GM23338 (cell line): ENCODE measurements around the gene FGF3. TPM values are rescaled to one million over a fixed set of nuclear protein-coding genes. Genes with fewer than 3 reads are reported as not detected.

Experiments used
- ATAC-seq: fragments of 200-7000 bp; cut with Tn5 transposase; 3 replicates; pipeline ENCODE4 v1.9.1; 2020
- DNase-seq: peaks from one replicate; pipeline ENCODE4 v3.0.0-alpha.2; 2015; ENCODE audit warnings: low spot score
- H2AFZ ChIP-seq: fragments of 200-600 bp; sonication (generic); 2 replicates; pipeline ENCODE4 v1.8.0; 2016; ENCODE audit warnings: antibody characterized with exemption, mild to moderate bottlenecking, moderate library complexity
- H3F3A ChIP-seq: fragments of 200-600 bp; sonication (generic); replicated peaks from 2 replicates; pipeline ENCODE4 v1.8.0; 2017; ENCODE audit warnings: antibody characterized with exemption, mixed run types, low read depth
- H3K27ac ChIP-seq: fragments of 200-600 bp; sonication (generic); 2 replicates; pipeline ENCODE4 v1.6.1; 2016; ENCODE audit warnings: low read depth
- H3K27me3 ChIP-seq: fragments of 200-600 bp; sonication (generic); 2 replicates; pipeline ENCODE4 v1.8.0; 2016; ENCODE audit warnings: mild to moderate bottlenecking, mixed run types, moderate library complexity; ENCODE audit not compliant: insufficient read depth
- H3K36me3 ChIP-seq: fragments of 200-600 bp; sonication (generic); 2 replicates; pipeline ENCODE4 v1.8.0; 2016; ENCODE audit warnings: mild to moderate bottlenecking; ENCODE audit not compliant: insufficient read depth
- H3K4me1 ChIP-seq: fragments of 200-600 bp; sonication (generic); 2 replicates; pipeline ENCODE4 v1.8.0; 2016; ENCODE audit warnings: mild to moderate bottlenecking, moderate library complexity; ENCODE audit not compliant: insufficient read depth
- H3K4me2 ChIP-seq: fragments of 200-600 bp; sonication (generic); 2 replicates; pipeline ENCODE4 v1.7.1; 2017; ENCODE audit warnings: mixed run types
- H3K4me3 ChIP-seq: fragments of 200-600 bp; sonication (generic); 2 replicates; pipeline ENCODE4 v1.6.1; 2016; ENCODE audit warnings: mixed run types
- H3K79me2 ChIP-seq: fragments of 200-600 bp; sonication (generic); replicated peaks from 2 replicates; pipeline ENCODE4 v1.8.0; 2017; ENCODE audit warnings: mild to moderate bottlenecking; ENCODE audit not compliant: insufficient read depth
- H3K9me2 ChIP-seq: fragments of 200-600 bp; sonication (generic); 2 replicates; pipeline ENCODE4 v1.8.0; 2017; ENCODE audit not compliant: insufficient read depth
- H4K20me1 ChIP-seq: fragments of 200-600 bp; sonication (generic); replicated peaks from 2 replicates; pipeline ENCODE4 v1.8.0; 2017; ENCODE audit warnings: mild to moderate bottlenecking; ENCODE audit not compliant: insufficient read depth
- H3K27ac Mint-ChIP-seq: 2 replicates; pipeline ENCODE4 v1.8.0; 2020; ENCODE audit warnings: inconsistent platforms, mild to moderate bottlenecking, moderate library complexity, mixed read lengths
- H3K27me3 Mint-ChIP-seq: 3 replicates; pipeline ENCODE4 v1.8.0; 2022; ENCODE audit warnings: low read depth, mild to moderate bottlenecking, moderate library complexity, mixed read lengths, inconsistent platforms; ENCODE audit not compliant: insufficient read depth, poor library complexity
- H3K36me3 Mint-ChIP-seq: 3 replicates; pipeline ENCODE4 v1.8.0; 2021; ENCODE audit warnings: low read depth, mild to moderate bottlenecking, inconsistent platforms, moderate library complexity, mixed read lengths
- H3K4me1 Mint-ChIP-seq: 3 replicates; pipeline ENCODE4 v1.8.0; 2020; ENCODE audit warnings: mild to moderate bottlenecking, inconsistent platforms, mixed read lengths
- H3K4me3 Mint-ChIP-seq: 3 replicates; pipeline ENCODE4 v1.8.0; 2021; ENCODE audit warnings: moderate library complexity, mild to moderate bottlenecking, inconsistent platforms, mixed read lengths
- H3K9me3 Mint-ChIP-seq: 3 replicates; pipeline ENCODE4 v1.8.0; 2020; ENCODE audit warnings: moderate library complexity, mild to moderate bottlenecking, inconsistent platforms, mixed read lengths
- EZH2 ChIP-seq: fragments of 200-600 bp; sonication (generic); IDR thresholded peaks from one replicate; pipeline ENCODE4 v1.8.0; 2017; ENCODE audit warnings: antibody characterized with exemption, mild to moderate bottlenecking, low read depth; ENCODE audit not compliant: unreplicated experiment
- EZH2phosphoT487 ChIP-seq: fragments of 200-600 bp; sonication (generic); IDR thresholded peaks from one replicate; pipeline ENCODE4 v1.8.1; 2018; ENCODE audit warnings: antibody characterized with exemption; ENCODE audit not compliant: unreplicated experiment
- JUNB ChIP-seq: IDR thresholded peaks from one replicate; pipeline ENCODE4 v1.6.1; 2016; ENCODE audit warnings: antibody characterized with exemption; ENCODE audit not compliant: unreplicated experiment
- NANOG ChIP-seq: IDR thresholded peaks from 2 replicates; pipeline ENCODE4 v1.6.1; 2016; ENCODE audit warnings: antibody characterized with exemption, borderline replicate concordance
- POLR2AphosphoS5 ChIP-seq: IDR thresholded peaks from 2 replicates; pipeline ENCODE4 v1.6.1; 2016; ENCODE audit warnings: antibody characterized with exemption, low read depth
- STAT1 ChIP-seq: IDR thresholded peaks from one replicate; pipeline ENCODE4 v1.6.1; 2016; ENCODE audit warnings: antibody characterized with exemption; ENCODE audit not compliant: unreplicated experiment
- ZNF331 ChIP-seq: fragments of 250-450 bp; sonication (Bioruptor Pico); IDR thresholded peaks from 2 replicates; pipeline ENCODE4 v1.5.0; 2020; ENCODE audit warnings: low read depth, mild to moderate bottlenecking, moderate library complexity
- ZNF462 ChIP-seq: fragments of 250-450 bp; sonication (Bioruptor Pico); IDR thresholded peaks from 2 replicates; pipeline ENCODE4 v1.5.0; 2020; ENCODE audit warnings: mild to moderate bottlenecking, moderate library complexity
- polyA plus RNA-seq: library from polyadenylated mRNA; unstranded; fragments of >200 nt; fragmentation: Nextera tagmentation; extraction: Ambion mirVana; gene quantifications from 2 replicates; pipeline ENCODE4 v1.2.1, GENCODE V29; 2016
- total RNA-seq: library from RNA; depleted of rRNA; stranded (reverse); fragments of >200 nt; shearing (Covaris generic); gene quantifications from 2 replicates; pipeline ENCODE4 v1.2.3, GENCODE V29; 2014
- TF ChIP-seq, protein P1 (sequence below): IDR thresholded peaks from one replicate; pipeline ENCODE4 v1.6.1; 2018; ENCODE audit warnings: antibody characterized with exemption; ENCODE audit not compliant: unreplicated experiment
- TF ChIP-seq, protein P2 (sequence below), 2 experiments: fragments of 200-600 bp in 1 of 2; sonication (generic) in 1 of 2; conservative IDR thresholded peaks; 2 replicates each; pipeline versions ENCODE4 v1.5.1 to v1.6.1; 2016 to 2017; ENCODE audit warnings: antibody characterized with exemption in 2 of 2, low read depth in 2 of 2, mild to moderate bottlenecking in 2 of 2, moderate library complexity in 1 of 2
- TF ChIP-seq, protein P3 (sequence below): IDR thresholded peaks from 2 replicates; pipeline ENCODE4 v1.6.1; 2016; ENCODE audit warnings: antibody characterized with exemption

FGF3 gene
- total and polyA plus RNA-seq, 2 experiments from 2014 or later: 1.2 TPM; not detected in 1

DNA sequence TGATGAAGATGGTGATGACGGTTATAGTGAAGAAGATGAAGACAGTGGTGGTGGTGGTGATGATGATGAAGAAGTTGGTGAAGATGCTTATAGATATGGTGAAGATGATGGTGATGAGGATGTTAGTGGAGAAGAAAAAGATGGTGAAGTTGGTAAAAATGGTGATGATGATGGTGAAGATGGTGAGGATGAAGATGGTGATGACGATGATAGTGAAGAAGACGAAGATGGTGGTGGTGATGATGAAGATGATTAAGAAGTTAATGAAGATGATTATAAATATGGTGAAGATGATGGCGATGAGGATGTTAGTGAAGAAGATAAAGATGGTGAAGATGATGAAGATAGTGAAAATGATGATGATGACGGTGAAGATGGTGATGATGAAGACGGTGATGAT is 25.2 kb upstream of the FGF3 start:
- peaks cover 11% of the 10 kb centered on the region; the same call in 1 of the 2 replicates for H3K9me2 ChIP-seq
- DNase-seq (no peak), ATAC-seq (no peak)
- 0 out of 2 replicates have a peak, but pooled peaks cover 3% of the 10 kb centered on the region for H3F3A ChIP-seq
- peaks cover 14% of the 10 kb centered on the region for H3K27me3 Mint-ChIP-seq
- no peaks in the 10 kb centered on the region for H3K36me3 Mint-ChIP-seq
- H3K4me1 Mint-ChIP-seq: peaks cover 12% of the 10 kb centered on the region; the same call in 2 of the 3 replicates
- H3K4me1 ChIP-seq: peaks cover 17% of the 10 kb centered on the region
- H3K4me2 ChIP-seq: no peak overlapping the region
- no peaks in the 10 kb centered on the region for H3K36me3 ChIP-seq
- no peak overlapping the region for H3K4me3 Mint-ChIP-seq
- no peak overlapping the region for H2AFZ ChIP-seq
- H4K20me1 ChIP-seq: no peaks in the 10 kb centered on the region
- H3K27ac Mint-ChIP-seq: no peak overlapping the region
- TF ChIP-seq, protein P1, sequence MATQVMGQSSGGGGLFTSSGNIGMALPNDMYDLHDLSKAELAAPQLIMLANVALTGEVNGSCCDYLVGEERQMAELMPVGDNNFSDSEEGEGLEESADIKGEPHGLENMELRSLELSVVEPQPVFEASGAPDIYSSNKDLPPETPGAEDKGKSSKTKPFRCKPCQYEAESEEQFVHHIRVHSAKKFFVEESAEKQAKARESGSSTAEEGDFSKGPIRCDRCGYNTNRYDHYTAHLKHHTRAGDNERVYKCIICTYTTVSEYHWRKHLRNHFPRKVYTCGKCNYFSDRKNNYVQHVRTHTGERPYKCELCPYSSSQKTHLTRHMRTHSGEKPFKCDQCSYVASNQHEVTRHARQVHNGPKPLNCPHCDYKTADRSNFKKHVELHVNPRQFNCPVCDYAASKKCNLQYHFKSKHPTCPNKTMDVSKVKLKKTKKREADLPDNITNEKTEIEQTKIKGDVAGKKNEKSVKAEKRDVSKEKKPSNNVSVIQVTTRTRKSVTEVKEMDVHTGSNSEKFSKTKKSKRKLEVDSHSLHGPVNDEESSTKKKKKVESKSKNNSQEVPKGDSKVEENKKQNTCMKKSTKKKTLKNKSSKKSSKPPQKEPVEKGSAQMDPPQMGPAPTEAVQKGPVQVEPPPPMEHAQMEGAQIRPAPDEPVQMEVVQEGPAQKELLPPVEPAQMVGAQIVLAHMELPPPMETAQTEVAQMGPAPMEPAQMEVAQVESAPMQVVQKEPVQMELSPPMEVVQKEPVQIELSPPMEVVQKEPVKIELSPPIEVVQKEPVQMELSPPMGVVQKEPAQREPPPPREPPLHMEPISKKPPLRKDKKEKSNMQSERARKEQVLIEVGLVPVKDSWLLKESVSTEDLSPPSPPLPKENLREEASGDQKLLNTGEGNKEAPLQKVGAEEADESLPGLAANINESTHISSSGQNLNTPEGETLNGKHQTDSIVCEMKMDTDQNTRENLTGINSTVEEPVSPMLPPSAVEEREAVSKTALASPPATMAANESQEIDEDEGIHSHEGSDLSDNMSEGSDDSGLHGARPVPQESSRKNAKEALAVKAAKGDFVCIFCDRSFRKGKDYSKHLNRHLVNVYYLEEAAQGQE: no peak
- TF ChIP-seq, protein P2, sequence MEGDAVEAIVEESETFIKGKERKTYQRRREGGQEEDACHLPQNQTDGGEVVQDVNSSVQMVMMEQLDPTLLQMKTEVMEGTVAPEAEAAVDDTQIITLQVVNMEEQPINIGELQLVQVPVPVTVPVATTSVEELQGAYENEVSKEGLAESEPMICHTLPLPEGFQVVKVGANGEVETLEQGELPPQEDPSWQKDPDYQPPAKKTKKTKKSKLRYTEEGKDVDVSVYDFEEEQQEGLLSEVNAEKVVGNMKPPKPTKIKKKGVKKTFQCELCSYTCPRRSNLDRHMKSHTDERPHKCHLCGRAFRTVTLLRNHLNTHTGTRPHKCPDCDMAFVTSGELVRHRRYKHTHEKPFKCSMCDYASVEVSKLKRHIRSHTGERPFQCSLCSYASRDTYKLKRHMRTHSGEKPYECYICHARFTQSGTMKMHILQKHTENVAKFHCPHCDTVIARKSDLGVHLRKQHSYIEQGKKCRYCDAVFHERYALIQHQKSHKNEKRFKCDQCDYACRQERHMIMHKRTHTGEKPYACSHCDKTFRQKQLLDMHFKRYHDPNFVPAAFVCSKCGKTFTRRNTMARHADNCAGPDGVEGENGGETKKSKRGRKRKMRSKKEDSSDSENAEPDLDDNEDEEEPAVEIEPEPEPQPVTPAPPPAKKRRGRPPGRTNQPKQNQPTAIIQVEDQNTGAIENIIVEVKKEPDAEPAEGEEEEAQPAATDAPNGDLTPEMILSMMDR (conservative IDR thresholded peaks at IDR 0.05; ENCODE audit: low read depth in 2 of 2): no peak
- no peak for TF ChIP-seq ZNF331 (CRISPR knock-in tag)
- TF ChIP-seq ZNF462 (CRISPR knock-in tag): no peak
- no peak for TF ChIP-seq JUNB
- TF ChIP-seq EZH2phosphoT487: no peak
- no peak for TF ChIP-seq STAT1
- TF ChIP-seq NANOG: no peak
- TF ChIP-seq POLR2AphosphoS5: no peak
- TF ChIP-seq EZH2: no peak
- TF ChIP-seq, protein P3, sequence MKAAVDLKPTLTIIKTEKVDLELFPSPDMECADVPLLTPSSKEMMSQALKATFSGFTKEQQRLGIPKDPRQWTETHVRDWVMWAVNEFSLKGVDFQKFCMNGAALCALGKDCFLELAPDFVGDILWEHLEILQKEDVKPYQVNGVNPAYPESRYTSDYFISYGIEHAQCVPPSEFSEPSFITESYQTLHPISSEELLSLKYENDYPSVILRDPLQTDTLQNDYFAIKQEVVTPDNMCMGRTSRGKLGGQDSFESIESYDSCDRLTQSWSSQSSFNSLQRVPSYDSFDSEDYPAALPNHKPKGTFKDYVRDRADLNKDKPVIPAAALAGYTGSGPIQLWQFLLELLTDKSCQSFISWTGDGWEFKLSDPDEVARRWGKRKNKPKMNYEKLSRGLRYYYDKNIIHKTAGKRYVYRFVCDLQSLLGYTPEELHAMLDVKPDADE: no peak
- peaks cover 3% of the 10 kb centered on the region; the same call in 1 of the 3 replicates for H3K9me3 Mint-ChIP-seq
- no peaks in the 10 kb centered on the region for H3K27me3 ChIP-seq
- H3K27ac ChIP-seq: no peak overlapping the region
- H3K4me3 ChIP-seq: no peak overlapping the region
- no peaks in the 10 kb centered on the region for H3K79me2 ChIP-seq
